ENCODE results near the gene VPS18.
A peak's percentile ranks its signal among the peaks of the same experiment; 100 is the strongest.

VPS18 gene

GRCh38 chr15:40872791-40873693 is 21.2 kb upstream of the VPS18 start:
- Histone ChIP-seq H3K4me1 (ENCODE audit: insufficient read depth, poor library complexity, severe bottlenecking) (peaks cover 33% of the 10 kb centered on the region), H3K4me3 (ENCODE audit: severe bottlenecking) (peak overlapping the region; percentile 42), H3K27me3 (ENCODE audit: insufficient read depth, poor library complexity, severe bottlenecking) (no peaks in the 10 kb centered on the region), H3K36me3 (ENCODE audit: low read depth) (no peaks in the 10 kb centered on the region), H3K27ac (ENCODE audit: poor library complexity, severe bottlenecking) (peak overlapping the region; percentile 32), H3K9me3 (ENCODE audit: severe bottlenecking) (no peaks in the 10 kb centered on the region)
- TF ChIP-seq CTCF (IDR thresholded peaks at IDR 0.05; ENCODE audit: poor library complexity, severe bottlenecking), result no peak
- DNase-seq (ENCODE audit: low spot score) (no peak), ATAC-seq (ENCODE audit: low read depth) (no peak)

GRCh38 chr15:40873694-40874561 is 20.3 kb upstream of the VPS18 start, which contains the start of gene RHOV:
RHOV (minus strand) TSS chr15:40874234; CDS start chr15:40874139, 95 bp downstream.
- DNase-seq (ENCODE audit: low spot score), result peak; percentile 93
- no peak within 1 kb of the TSS for H3K27ac ChIP-seq (ENCODE audit: poor library complexity, severe bottlenecking)
- peak within 1 kb of the TSS; percentile 42 for H3K4me3 ChIP-seq (ENCODE audit: severe bottlenecking)
- ATAC-seq (ENCODE audit: low read depth), result peak; percentile 65
- no peaks in the 10 kb centered on the region for H3K27me3 ChIP-seq (ENCODE audit: insufficient read depth, poor library complexity, severe bottlenecking)
- H3K36me3 ChIP-seq (ENCODE audit: low read depth), result no peaks in the 10 kb centered on the region
- H3K4me1 ChIP-seq (ENCODE audit: insufficient read depth, poor library complexity, severe bottlenecking), result peaks cover 40% of the 10 kb centered on the region
- no peaks in the 10 kb centered on the region for H3K9me3 ChIP-seq (ENCODE audit: severe bottlenecking)
- peak; percentile 84 for TF ChIP-seq CTCF (IDR thresholded peaks at IDR 0.05; ENCODE audit: poor library complexity, severe bottlenecking)

DNA sequence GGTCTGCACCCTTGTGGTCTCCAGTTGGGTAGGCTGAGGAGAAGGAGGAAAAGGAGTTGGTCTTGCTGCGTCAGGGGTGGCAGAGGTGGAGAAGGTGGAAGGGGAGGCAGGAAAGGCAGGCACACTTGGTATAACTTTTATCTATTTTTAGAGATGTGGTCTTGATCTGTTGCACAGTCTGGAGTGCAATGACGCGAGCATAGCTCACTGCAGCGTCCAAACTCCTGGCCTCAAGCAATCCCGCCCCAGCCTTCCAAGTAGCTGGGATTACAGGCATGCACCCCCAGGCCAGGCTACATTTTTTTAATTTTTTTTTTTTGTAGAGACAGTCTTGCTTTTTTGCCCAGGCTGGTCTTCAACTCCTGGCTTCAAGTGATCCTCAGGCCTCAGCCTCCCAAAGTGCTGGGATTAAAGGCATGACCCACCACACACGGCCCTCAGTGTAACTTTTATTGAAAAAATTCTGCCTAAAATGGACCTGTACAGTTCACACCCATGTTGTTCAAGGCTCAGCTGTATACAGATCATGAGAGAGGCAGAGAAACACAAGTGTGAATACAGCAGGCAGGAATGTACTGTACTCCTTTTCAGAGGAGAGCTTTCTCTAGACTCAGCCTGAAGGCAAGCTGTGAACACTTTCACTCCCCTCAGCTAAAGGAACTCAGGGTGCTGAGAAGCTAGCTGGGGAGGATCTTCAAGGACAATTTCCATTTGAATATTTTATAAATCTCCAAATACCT is 18.1 kb upstream of the VPS18 start:
- Histone ChIP-seq H3K27me3 (ENCODE audit: insufficient read depth, poor library complexity, severe bottlenecking) (no peaks in the 10 kb centered on the region), H3K36me3 (ENCODE audit: low read depth) (no peaks in the 10 kb centered on the region), H3K4me3 (ENCODE audit: severe bottlenecking) (no peak overlapping the region), H3K27ac (ENCODE audit: poor library complexity, severe bottlenecking) (peak overlapping the region; percentile 59), H3K4me1 (ENCODE audit: insufficient read depth, poor library complexity, severe bottlenecking) (peaks cover 47% of the 10 kb centered on the region), H3K9me3 (ENCODE audit: severe bottlenecking) (no peaks in the 10 kb centered on the region)
- TF ChIP-seq CTCF (IDR thresholded peaks at IDR 0.05; ENCODE audit: poor library complexity, severe bottlenecking), result no peak
- peak; percentile 36 for ATAC-seq (ENCODE audit: low read depth)
- peak; percentile 78 for DNase-seq (ENCODE audit: low spot score)

GRCh38 chr15:40877694-40878093 is 16.6 kb upstream of the VPS18 start:
- Histone ChIP-seq H3K4me3 (ENCODE audit: severe bottlenecking) (no peak overlapping the region), H3K27me3 (ENCODE audit: insufficient read depth, poor library complexity, severe bottlenecking) (no peaks in the 10 kb centered on the region), H3K9me3 (ENCODE audit: severe bottlenecking) (peaks cover under 1% of the 10 kb centered on the region), H3K27ac (ENCODE audit: poor library complexity, severe bottlenecking) (no peak overlapping the region), H3K4me1 (ENCODE audit: insufficient read depth, poor library complexity, severe bottlenecking) (peaks cover 32% of the 10 kb centered on the region), H3K36me3 (ENCODE audit: low read depth) (no peaks in the 10 kb centered on the region)
- ATAC-seq (ENCODE audit: low read depth), result no peak
- DNase-seq (ENCODE audit: low spot score), result no peak
- TF ChIP-seq CTCF (IDR thresholded peaks at IDR 0.05; ENCODE audit: poor library complexity, severe bottlenecking), result no peak

All from RWPE2 (cell line).